ENCODE data around the gene SRR.

SRR gene

GRCh38 chr17:2357237-2357636, 53.5 kb downstream of the SRR start:
- Histone ChIP-seq H3K4me3 (ENCODE audit: low read length) (no peak overlapping the region), H3K9ac (ENCODE audit: low read length) (no peak overlapping the region), H3K79me2 (ENCODE audit: low read length) (no peaks in the 10 kb centered on the region), H3K4me1 (ENCODE audit: low read length) (peaks cover 2% of the 10 kb centered on the region; the same call in 1 of the 2 replicates), H3K9me2 (replicated peaks; ENCODE audit: insufficient read depth, low read length) (no peaks in the 10 kb centered on the region), H2AFZ (ENCODE audit: low read length) (no peak overlapping the region), H4K20me1 (ENCODE audit: insufficient read depth, low read length) (no peaks in the 10 kb centered on the region), H3F3A (ENCODE audit: insufficient read depth, low read length) (peaks cover 10% of the 10 kb centered on the region), H3K27ac (ENCODE audit: low read length) (no peak overlapping the region), H3K36me3 (replicated peaks; ENCODE audit: insufficient read depth, low read length) (no peaks in the 10 kb centered on the region), H3K27me3 (replicated peaks; ENCODE audit: insufficient read depth, low read length) (no peaks in the 10 kb centered on the region), H3K4me2 (ENCODE audit: low read depth, low read length) (no peak overlapping the region), H3K9me3 (replicated peaks; ENCODE audit: insufficient read depth, low read length) (no peaks in the 10 kb centered on the region)
- no peak for DNase-seq
- no peak for TF ChIP-seq EZH2phosphoT487 (IDR thresholded peaks at IDR 0.05; ENCODE audit: low read length)
- no peak for TF ChIP-seq EZH2 (optimal IDR thresholded peaks at IDR 0.05; ENCODE audit: low read depth, low read length)
- TF ChIP-seq CTCF (IDR thresholded peaks at IDR 0.05; ENCODE audit: low read length), result no peak

GRCh38 chr17:2357931-2358434, 54.2 kb downstream of the SRR start:
- no peaks in the 10 kb centered on the region for H3K9me2 ChIP-seq (replicated peaks; ENCODE audit: insufficient read depth, low read length)
- H3K4me3 ChIP-seq (ENCODE audit: low read length), result no peak overlapping the region
- H3K9ac ChIP-seq (ENCODE audit: low read length), result no peak overlapping the region
- no peak overlapping the region for H2AFZ ChIP-seq (ENCODE audit: low read length)
- H3K4me2 ChIP-seq (ENCODE audit: low read depth, low read length), result no peak overlapping the region
- no peaks in the 10 kb centered on the region for H3K9me3 ChIP-seq (replicated peaks; ENCODE audit: insufficient read depth, low read length)
- no peaks in the 10 kb centered on the region; the same call in 1 of the 2 replicates for H3K4me1 ChIP-seq (ENCODE audit: low read length)
- no peaks in the 10 kb centered on the region for H3K27me3 ChIP-seq (replicated peaks; ENCODE audit: insufficient read depth, low read length)
- no peak for TF ChIP-seq EZH2phosphoT487 (IDR thresholded peaks at IDR 0.05; ENCODE audit: low read length)
- TF ChIP-seq CTCF (IDR thresholded peaks at IDR 0.05; ENCODE audit: low read length), result no peak
- no peak for TF ChIP-seq EZH2 (optimal IDR thresholded peaks at IDR 0.05; ENCODE audit: low read depth, low read length)
- no peak for DNase-seq
- H3K79me2 ChIP-seq (ENCODE audit: low read length), result no peaks in the 10 kb centered on the region
- H3K36me3 ChIP-seq (replicated peaks; ENCODE audit: insufficient read depth, low read length), result no peaks in the 10 kb centered on the region
- no peak overlapping the region for H3K27ac ChIP-seq (ENCODE audit: low read length)
- peaks cover 7% of the 10 kb centered on the region; the same call in 1 of the 2 replicates for H3F3A ChIP-seq (ENCODE audit: insufficient read depth, low read length)
- no peaks in the 10 kb centered on the region for H4K20me1 ChIP-seq (ENCODE audit: insufficient read depth, low read length)

GRCh38 chr17:2361010-2361760, 57.4 kb downstream of the SRR start:
- Histone ChIP-seq H3K4me3 (ENCODE audit: low read length) (no peak overlapping the region), H3K36me3 (replicated peaks; ENCODE audit: insufficient read depth, low read length) (no peaks in the 10 kb centered on the region), H3K9me3 (replicated peaks; ENCODE audit: insufficient read depth, low read length) (no peaks in the 10 kb centered on the region), H3K27me3 (replicated peaks; ENCODE audit: insufficient read depth, low read length) (no peaks in the 10 kb centered on the region), H3K9me2 (replicated peaks; ENCODE audit: insufficient read depth, low read length) (no peaks in the 10 kb centered on the region), H3F3A (ENCODE audit: insufficient read depth, low read length) (no peaks in the 10 kb centered on the region), H3K4me2 (ENCODE audit: low read depth, low read length) (no peak overlapping the region), H2AFZ (ENCODE audit: low read length) (no peak overlapping the region), H3K79me2 (ENCODE audit: low read length) (no peaks in the 10 kb centered on the region), H3K4me1 (ENCODE audit: low read length) (no peaks in the 10 kb centered on the region), H4K20me1 (ENCODE audit: insufficient read depth, low read length) (no peaks in the 10 kb centered on the region), H3K9ac (ENCODE audit: low read length) (no peak overlapping the region), H3K27ac (ENCODE audit: low read length) (no peak overlapping the region)
- no peak for TF ChIP-seq CTCF (IDR thresholded peaks at IDR 0.05; ENCODE audit: low read length)
- no peak for TF ChIP-seq EZH2 (optimal IDR thresholded peaks at IDR 0.05; ENCODE audit: low read depth, low read length)
- no peak for TF ChIP-seq EZH2phosphoT487 (IDR thresholded peaks at IDR 0.05; ENCODE audit: low read length)
- DNase-seq, result no peak

Data from MM.1S (cell line).